ENCODE measurements around the gene ALDH16A1. TPM values are rescaled to one million over a fixed set of nuclear protein-coding genes. Genes with fewer than 3 reads are reported as not detected.

ALDH16A1 gene
- total and polyA plus RNA-seq, 10 of the 15 experiments (the other 5 are each of a cell fraction or from before 2014, with no cell fraction given) = 1.7 to 49.3 (median 18.1) TPM

GRCh38 chr19:49443366-49444099, 9.5 kb upstream of the ALDH16A1 start (continued):
- TF ChIP-seq MLLT1 (IDR thresholded peaks at IDR 0.05) = peak; percentile 83
- TF ChIP-seq SMARCA5 (IDR thresholded peaks at IDR 0.05) = peak; percentile 82
- peak; percentile 23; the same call in 1 of the 2 replicates for TF ChIP-seq IRF3 (IDR thresholded peaks at IDR 0.05)
- peak; percentile 84 for TF ChIP-seq ZNF207 (IDR thresholded peaks at IDR 0.05; ENCODE audit: borderline replicate concordance)
- TF ChIP-seq MEF2A (IDR thresholded peaks at IDR 0.05; ENCODE audit: insufficient read depth, low read depth, low read length) = no peak
- no peak; the same call in 1 of the 2 replicates for TF ChIP-seq NKRF (conservative IDR thresholded peaks at IDR 0.05)
- no peak for TF ChIP-seq FOXM1 (IDR thresholded peaks at IDR 0.05; ENCODE audit: low read depth, low read length)
- peak; percentile 22 for TF ChIP-seq MXI1 (IDR thresholded peaks at IDR 0.05; ENCODE audit: low read depth, low read length)
- peak in 1 of 2 experiments; percentile 74; a peak in 2 of 4 replicates for TF ChIP-seq BHLHE40 (IDR thresholded peaks at IDR 0.05; ENCODE audit: borderline replicate concordance in 1 of 2, low read depth in 2 of 2, low read length in 1 of 2)
- TF ChIP-seq TCF12 (IDR thresholded peaks at IDR 0.05; ENCODE audit: low read depth, low read length) = peak; percentile 95
- TF ChIP-seq CBFB (IDR thresholded peaks at IDR 0.05; ENCODE audit: low read depth) = peak; percentile 77; the same call in 1 of the 2 replicates
- no peak for TF ChIP-seq MYB (IDR thresholded peaks at IDR 0.05; ENCODE audit: borderline replicate concordance, low read depth, low read length)
- TF ChIP-seq PAX5 (IDR thresholded peaks at IDR 0.05; ENCODE audit: borderline replicate concordance, low read depth, low read length) = 0 out of 2 replicates have a peak, but pooled peaks have one; percentile 37
- TF ChIP-seq REST (IDR thresholded peaks at IDR 0.05; ENCODE audit: low read depth, low read length) = no peak
- TF ChIP-seq SIX5 (IDR thresholded peaks at IDR 0.05; ENCODE audit: low read depth, low read length, severe bottlenecking) = peak; percentile 98
- 0 out of 2 replicates have a peak, but pooled peaks have one; percentile 19 for TF ChIP-seq PKNOX1 (IDR thresholded peaks at IDR 0.05)

Data from GM12878 (cell line).